Stimulated activated CD8-positive, alpha-beta memory T cell treated with anti-CD3 and anti-CD28 coated beads, Interleukin-4, amount 100 ng/mL, for 48 hours (primary cell): ENCODE data around the gene ARHGAP10.
"Not testable (repeated sequence)": the region's sequence is repeated elsewhere in the genome, so short reads cannot be mapped to it uniquely, and the experiment has no call there.

ENCODE experiments used
- DNase-seq: peaks from one replicate; pipeline ENCODE4 v3.0.0-alpha.2; 2020

The ARHGAP10 gene

DNA sequence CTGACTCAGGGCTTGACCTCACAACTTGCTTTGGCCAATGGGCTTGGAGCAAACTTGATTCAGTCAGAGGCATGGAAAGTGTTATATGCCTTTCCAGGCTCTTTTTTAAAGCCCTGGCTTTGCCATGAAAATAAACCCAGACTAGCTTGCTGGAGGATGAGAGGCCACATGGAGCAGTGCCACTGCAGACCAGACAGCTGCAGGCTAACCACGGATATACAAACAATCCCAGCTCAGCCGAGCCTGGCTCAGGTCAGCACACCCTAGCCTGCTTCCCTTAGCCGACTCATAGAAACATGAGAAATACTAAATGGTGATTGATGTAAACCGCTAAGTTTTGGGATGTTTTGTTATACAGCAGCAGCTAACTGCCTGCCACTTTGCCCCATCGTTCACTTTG is 345.1 kb downstream of the ARHGAP10 start:
- DNase-seq, result no peak

- DNase-seq, result no peak
Observed at GRCh38 chr4:148077581-148077980, 345.7 kb downstream of the ARHGAP10 start.

DNA sequence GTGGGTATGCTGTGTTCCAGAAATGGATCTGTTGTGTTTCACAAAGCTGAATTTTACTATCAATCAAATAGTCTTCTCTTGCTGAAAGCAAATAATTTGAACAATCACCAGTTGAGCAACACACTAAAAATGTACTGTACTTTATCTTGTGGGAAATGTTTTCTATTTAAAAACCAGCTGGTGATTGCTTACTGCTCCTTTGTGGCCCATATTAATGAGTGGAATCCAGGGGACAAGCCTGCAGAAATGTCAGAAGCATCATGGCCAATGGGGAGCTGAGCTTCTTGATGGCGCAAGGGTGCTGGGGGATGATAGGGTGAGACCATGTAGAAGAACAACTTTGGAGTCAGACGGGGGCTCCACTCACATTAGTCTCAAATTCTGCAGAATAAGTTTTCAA is 346.2 kb downstream of the ARHGAP10 start:
- DNase-seq, result no peak

DNA sequence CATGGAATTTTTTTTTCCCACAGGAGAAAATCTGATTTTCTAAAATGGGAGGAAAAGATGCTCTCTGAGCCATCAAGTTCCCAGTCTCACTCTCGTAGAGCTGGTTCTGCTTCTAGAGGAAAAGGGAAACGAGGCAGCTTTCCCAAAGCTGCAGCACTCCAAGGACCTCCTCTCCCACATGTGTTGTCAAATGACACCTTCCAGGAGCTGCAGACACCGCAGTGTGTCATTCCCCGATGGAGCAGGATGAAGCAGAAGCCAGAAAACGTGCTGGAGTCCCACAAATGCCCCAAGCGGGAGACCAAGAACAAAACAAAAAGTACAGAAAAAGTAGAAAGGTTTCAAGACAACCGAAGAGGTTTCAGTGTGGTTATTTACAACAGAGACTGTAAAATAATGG is 348.1 kb downstream of the ARHGAP10 start:
- DNase-seq, result no peak

- no peak for DNase-seq
Observed at GRCh38 chr4:148081267-148081666, 349.4 kb downstream of the ARHGAP10 start.

DNA sequence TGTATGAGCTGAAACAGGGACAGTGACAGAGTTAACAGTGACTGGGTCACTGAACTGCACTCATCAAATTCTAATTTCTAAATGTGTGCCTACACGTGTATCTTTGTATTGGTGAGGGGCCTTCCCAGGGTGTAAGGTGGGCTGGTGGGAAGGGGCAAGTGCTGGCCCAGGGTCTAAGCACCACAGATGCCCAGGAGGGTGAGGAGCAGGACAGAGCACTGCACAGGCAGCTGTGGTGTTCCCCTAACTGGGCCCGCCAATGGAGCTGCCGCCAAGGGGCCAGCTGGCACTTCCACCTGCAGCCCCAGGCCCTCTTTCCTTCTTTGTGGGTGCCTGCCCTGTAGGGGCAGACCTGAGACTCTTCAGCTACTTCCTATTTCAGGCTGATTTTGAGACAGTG is 349.9 kb downstream of the ARHGAP10 start:
- no peak for DNase-seq

- DNase-seq, result not testable (repeated sequence)
Observed at GRCh38 chr4:148083073-148083472, 351.2 kb downstream of the ARHGAP10 start.

DNA sequence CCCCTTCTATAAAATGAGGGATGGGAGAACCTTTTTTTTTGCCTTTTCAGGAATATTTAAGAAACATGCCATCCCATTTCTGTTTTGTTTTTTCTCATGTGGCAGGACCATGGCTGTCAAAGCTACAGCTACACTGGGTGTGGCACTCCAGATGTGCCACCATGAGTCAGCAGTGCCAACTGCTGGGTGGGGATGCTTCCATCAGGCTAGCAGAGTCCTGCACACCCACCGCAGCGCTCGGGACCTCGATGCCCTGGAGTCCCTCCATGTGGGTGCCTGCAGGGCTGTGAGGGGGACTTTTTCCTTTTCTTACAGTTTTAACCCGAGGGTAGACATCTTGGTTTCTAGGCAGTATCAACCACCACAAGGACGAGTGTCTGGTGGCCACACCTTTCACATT is 357.7 kb downstream of the ARHGAP10 start:
- DNase-seq, result no peak

- DNase-seq, result no peak
Observed at GRCh38 chr4:148090029-148090428, 358.1 kb downstream of the ARHGAP10 start.

DNA sequence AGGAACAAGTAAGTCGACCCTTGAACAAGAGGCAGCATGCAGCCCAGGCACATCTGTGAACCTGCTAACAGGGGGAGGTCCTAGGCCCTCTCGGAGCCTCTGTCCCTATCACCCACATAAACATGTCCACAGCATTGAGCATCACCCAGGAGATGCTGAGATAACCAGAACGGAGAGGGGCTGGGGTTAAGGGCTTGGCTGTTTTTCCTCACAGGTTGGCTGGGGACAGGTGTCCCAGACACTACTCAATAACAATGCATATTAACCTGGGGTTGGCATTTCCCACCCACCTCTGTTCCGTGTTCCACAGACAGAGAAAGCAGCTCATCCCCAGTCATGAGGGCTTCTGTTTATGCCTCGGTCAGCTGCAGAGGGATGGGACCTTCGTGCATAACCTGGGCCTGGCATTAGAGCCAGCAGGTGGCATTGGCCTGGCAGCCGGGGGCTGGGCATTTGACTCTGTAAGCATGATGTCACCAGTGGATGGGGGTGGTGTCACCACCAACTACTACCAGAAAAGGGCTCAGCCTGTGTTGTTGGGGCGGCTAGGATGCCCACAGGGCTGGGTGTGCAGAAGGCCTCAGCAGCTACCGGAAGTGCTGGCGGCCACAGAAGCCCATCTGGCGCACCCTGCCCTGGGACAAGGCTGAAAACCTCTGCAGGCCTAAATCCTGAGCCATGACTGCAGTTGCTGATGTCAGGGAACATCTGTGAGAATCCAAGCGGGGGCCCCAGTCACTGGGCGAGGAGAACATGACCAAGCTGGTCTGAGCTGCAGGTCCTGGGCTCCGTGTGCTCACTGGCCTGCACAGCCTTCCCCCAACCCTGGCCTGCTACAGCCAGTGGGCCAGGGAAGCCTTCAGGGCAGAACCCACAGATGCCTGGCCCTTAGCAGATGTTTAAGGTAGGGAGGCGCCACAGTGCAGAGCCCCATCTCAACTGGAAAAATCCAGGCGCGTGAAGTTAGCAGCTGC is 358.9 kb downstream of the ARHGAP10 start:
- DNase-seq, result no peak

DNA sequence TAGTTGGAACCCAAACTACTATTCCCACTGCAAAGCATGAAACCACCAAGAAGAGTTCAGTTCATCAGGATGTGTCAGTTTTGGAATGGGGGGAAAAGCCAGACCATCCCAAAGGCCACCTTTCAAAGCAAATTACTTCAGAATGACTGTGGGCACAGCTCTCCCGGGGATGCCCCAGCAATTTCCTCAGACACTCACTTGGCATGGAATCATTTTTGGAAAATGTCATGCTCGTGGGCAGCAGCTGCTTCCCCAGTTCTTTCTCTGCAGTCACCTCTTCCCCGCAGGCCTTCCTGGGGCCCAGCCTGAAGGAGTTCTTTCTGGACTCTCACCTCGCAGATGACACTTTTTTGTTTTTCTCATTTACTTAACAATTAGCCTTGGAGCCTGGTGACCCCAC is 360.0 kb downstream of the ARHGAP10 start:
- DNase-seq, result no peak

- DNase-seq, result no peak
Observed at GRCh38 chr4:148092316-148093014, 360.6 kb downstream of the ARHGAP10 start.

DNA sequence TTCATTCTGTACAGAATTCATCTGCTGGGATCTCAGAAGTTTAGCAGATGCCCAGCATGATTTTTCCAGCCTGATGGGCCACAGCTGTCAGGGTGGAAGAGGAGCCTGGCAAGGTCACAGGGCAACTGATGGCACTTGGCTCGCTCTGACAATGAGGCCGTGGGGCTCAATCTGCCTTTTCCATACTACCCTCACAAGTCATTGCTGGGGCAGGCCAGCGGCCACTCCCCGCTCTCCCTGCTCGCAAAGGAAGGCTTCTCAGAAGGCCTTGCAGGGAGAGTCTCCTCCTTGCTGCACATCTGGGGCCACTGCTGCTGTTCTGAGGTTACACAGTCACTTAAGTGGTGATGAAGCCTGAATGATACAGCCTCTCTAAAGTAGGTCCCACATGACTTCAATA is 361.2 kb downstream of the ARHGAP10 start:
- DNase-seq, result no peak

DNA sequence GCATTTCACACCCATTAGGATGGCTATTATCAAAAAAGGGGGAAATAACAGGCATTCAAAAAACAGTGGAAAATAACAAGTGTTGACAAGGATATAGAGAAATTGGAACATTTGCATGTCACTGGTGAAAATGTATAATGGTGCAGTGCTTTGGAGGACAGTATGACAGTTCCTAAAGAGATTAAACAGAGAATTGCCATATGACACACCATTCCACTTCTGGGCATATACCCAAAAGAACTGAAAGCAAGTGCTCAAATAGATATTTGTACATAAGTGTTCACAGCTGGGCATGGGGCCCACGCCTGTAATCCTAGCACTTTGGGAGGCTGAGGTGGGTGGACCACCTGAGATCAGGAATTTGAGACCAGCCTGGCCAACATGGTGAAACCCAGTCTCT is 362.3 kb downstream of the ARHGAP10 start:
- no peak for DNase-seq

DNA sequence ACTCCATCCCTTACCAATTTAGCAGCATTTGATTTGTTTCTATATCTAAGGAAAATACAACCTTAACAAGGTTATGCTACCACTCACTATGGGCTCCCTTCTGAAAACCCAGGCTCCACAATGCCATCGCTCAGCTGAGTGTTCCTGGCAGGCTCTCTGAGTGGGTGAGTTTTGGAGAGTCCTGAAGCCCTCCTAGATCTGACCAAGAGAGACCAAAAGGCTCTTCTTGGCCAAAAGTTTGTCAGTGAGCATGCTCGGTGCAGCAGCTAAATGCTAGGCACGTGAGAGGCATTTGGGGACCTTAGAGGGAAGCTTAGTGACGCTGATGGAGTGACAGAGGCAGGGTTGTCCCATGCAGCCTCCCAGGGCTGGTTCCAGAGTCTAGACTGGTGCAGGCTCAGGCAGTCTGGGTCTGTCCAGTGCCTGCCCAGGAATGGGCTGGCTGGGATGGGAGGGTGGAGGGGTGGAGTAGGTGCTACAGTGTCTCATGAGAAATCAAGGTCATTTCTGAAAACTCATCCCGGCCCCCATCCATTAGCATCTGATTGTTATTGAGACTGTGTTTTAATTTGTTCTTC is 363.5 kb downstream of the ARHGAP10 start:
- no peak for DNase-seq

DNA sequence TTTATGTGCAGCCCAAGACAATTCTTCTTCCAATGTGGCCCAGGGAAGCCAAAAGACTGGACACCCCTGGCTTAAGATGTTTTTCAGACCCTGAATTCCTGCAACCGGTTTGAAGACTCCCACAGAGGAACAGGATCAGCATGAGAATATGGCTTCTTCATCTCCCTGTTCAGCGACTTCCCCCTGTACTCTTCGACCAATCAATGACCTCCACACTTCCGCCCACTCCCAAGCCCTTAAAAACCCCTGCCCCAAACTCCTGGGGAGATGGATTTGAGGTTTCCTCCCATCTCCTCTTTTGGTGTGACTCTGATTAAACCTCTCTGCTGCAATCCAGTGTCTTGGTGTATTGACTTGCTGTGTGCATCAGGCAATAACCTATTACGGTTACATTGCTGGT is 365.9 kb downstream of the ARHGAP10 start:
- no peak for DNase-seq

DNA sequence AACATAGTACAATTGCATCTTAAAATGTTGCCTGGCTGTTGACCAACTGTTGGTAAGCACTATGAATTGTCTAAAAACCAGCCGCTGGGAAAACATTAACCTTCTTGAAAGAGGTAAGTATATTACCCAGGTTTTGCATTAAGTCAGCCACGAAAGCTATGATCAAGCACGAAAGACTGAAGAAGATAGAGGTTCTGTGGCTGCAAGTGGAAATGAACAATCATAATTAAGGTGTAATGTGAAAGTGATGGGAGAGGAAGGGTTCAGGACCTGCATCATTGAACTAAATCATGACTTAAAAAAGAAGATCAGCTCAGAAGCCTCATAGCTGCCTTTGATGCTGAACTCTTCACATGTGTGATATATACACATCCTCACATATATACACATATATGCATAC is 369.3 kb downstream of the ARHGAP10 start:
- no peak for DNase-seq

DNA sequence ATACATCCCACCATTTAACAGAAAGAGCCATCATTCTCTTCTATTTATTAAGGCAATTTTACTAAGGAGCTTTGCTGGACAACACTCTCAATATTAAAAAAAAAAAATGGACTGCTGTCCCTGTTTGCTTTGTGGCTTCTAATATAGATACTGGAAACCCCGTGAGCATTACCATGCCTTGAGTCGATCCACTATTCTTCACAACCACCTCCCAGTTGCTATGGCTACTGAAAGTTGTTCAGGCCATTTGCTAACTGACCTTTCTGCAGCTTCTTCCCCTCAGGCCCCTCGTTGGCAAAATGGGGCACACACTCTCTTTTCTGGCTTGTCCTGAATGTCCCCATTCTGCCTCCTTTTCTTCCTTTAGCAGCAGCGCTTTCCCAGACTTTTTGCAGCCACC is 369.9 kb downstream of the ARHGAP10 start:
- no peak for DNase-seq

- DNase-seq, result no peak
Observed at GRCh38 chr4:148103597-148104355, 371.9 kb downstream of the ARHGAP10 start.

DNA sequence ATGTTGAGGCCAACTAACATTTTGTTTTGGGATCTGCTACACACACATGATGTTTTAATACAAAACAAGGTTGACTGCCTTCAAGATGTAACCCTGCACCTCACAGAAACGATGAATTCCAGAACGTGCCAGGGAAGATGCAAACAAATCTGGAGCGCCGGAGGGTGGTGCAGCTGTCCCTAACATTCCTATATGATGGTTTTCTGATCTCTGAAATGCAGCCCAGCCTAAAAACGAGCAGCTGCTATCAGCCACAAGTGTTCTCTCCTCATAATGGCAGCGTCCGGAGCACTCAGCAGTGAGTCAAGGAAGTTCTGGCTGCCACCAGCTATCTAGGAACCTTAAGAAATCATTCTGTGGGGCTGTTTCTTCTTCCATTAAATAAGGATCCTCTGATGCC is 376.9 kb downstream of the ARHGAP10 start:
- no peak for DNase-seq

DNA sequence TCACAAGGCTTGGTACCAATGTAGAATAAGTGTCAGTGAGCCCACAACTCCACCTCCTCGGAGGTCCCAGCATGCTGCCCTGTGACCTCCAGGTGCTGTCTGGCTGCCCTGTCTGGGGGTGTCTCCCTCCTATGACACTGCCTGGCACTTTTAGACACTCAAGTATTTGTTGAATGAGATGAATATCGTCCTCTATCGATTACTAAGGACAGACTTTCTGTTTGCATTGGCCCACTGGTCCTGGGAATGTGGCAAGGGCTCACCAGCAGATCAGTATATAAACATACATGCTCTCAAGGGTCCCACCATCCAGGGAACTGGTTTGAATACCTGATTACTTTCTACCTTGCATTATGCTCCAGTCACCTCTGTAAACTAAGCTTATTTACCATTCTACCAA is 377.3 kb downstream of the ARHGAP10 start:
- DNase-seq, result no peak

DNA sequence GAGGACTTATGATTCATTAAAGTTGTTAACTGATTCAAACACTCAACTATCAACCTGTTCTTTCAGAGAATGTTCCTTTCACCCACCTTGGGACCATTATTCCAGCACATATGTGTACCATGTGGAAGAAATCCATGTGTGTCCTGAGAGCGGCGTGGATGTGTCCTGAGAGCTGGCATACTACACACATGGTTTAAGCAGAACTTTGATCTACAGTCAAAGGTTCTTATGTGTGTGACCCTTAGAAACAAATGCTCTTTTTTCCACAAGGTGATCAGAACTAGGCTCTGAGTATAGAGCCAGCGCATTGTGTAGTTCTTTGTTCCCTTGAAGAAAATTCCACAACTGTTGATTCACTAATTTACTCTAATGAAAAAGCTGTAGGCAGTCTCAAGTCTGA is 378.3 kb downstream of the ARHGAP10 start:
- no peak for DNase-seq
